ENCODE measurements around the gene GUCY1A1. TPM values are rescaled to one million over a fixed set of nuclear protein-coding genes. Genes with fewer than 3 reads are reported as not detected.

The GUCY1A1 gene
- total RNA-seq, 1 donor from 2014 or later: 0.79 TPM

GRCh38 chr4:155763551-155763950, 96.9 kb downstream of the GUCY1A1 start:
- Histone ChIP-seq H3K4me3 (ENCODE audit: low read depth, low read length) (no peak overlapping the region), H3K36me3 (ENCODE audit: control insufficient read depth, insufficient read depth, low read length) (no peaks in the 10 kb centered on the region), H3K27me3 (ENCODE audit: control insufficient read depth, insufficient read depth, low read length) (no peaks in the 10 kb centered on the region)
- TF ChIP-seq, protein P1, sequence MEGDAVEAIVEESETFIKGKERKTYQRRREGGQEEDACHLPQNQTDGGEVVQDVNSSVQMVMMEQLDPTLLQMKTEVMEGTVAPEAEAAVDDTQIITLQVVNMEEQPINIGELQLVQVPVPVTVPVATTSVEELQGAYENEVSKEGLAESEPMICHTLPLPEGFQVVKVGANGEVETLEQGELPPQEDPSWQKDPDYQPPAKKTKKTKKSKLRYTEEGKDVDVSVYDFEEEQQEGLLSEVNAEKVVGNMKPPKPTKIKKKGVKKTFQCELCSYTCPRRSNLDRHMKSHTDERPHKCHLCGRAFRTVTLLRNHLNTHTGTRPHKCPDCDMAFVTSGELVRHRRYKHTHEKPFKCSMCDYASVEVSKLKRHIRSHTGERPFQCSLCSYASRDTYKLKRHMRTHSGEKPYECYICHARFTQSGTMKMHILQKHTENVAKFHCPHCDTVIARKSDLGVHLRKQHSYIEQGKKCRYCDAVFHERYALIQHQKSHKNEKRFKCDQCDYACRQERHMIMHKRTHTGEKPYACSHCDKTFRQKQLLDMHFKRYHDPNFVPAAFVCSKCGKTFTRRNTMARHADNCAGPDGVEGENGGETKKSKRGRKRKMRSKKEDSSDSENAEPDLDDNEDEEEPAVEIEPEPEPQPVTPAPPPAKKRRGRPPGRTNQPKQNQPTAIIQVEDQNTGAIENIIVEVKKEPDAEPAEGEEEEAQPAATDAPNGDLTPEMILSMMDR (IDR thresholded peaks at IDR 0.05; ENCODE audit: insufficient read depth, low read length, severe bottlenecking): no peak
- DNase-seq (ENCODE audit: low read depth) (no peak), FAIRE-seq (no peak)

DNA sequence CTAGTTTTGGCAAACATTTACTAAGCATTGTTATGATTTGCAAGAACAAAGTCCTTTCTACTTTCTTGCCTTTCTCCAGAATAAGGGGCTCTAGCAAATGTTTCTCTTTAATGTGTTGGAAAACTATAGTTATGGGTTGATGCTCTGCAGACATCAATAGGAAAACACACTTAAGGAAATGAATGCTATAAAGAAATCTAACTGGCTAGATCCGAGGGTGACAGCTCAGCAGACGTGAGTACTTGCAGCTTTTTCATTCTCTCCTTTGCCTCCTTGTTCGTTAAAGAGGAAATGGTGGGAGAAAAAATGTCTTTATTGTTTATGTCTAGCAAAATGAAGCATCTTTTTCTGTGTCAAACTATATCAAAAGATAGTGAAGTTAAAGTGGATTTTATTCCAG, 98.5 kb downstream of the GUCY1A1 start:
- Histone ChIP-seq H3K27me3 (ENCODE audit: control insufficient read depth, insufficient read depth, low read length) (no peaks in the 10 kb centered on the region), H3K4me3 (ENCODE audit: low read depth, low read length) (no peak overlapping the region), H3K36me3 (ENCODE audit: control insufficient read depth, insufficient read depth, low read length) (no peaks in the 10 kb centered on the region)
- no peak for DNase-seq (ENCODE audit: low read depth)
- FAIRE-seq: no peak
- TF ChIP-seq, protein P1 (IDR thresholded peaks at IDR 0.05; ENCODE audit: insufficient read depth, low read length, severe bottlenecking): no peak

DNA sequence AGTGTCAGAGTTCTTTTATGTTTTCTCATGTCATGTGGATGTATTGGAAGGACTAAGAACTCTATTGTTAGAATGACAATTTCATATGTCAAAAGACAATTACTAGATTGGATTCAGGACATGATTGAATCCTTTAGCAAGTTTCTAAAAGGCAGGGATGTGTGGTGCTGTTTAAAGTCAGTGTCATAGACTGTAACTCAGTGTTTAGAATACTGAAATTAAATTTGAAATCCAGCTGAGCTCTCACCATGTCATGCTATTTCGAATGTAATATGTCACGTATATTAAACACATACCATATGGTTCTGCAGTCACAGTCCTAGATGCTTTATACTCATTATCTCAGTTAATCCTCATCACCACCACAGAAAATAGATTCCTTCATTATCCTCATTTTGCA, 100.0 kb downstream of the GUCY1A1 start:
- Histone ChIP-seq H3K4me3 (ENCODE audit: low read depth, low read length) (no peak overlapping the region), H3K36me3 (ENCODE audit: control insufficient read depth, insufficient read depth, low read length) (no peaks in the 10 kb centered on the region), H3K27me3 (ENCODE audit: control insufficient read depth, insufficient read depth, low read length) (no peaks in the 10 kb centered on the region)
- DNase-seq (ENCODE audit: low read depth) (no peak), FAIRE-seq (no peak)
- TF ChIP-seq, protein P1 (IDR thresholded peaks at IDR 0.05; ENCODE audit: insufficient read depth, low read length, severe bottlenecking): no peak

- no peaks in the 10 kb centered on the region for H3K27me3 ChIP-seq (ENCODE audit: control insufficient read depth, insufficient read depth, low read length)
- TF ChIP-seq, protein P1 (IDR thresholded peaks at IDR 0.05; ENCODE audit: insufficient read depth, low read length, severe bottlenecking): no peak
- FAIRE-seq: no peak
- H3K36me3 ChIP-seq (ENCODE audit: control insufficient read depth, insufficient read depth, low read length): no peaks in the 10 kb centered on the region
- no peak overlapping the region for H3K4me3 ChIP-seq (ENCODE audit: low read depth, low read length)
- no peak for DNase-seq (ENCODE audit: low read depth)
Observed at GRCh38 chr4:155768370-155768769, 101.7 kb downstream of the GUCY1A1 start.

DNA sequence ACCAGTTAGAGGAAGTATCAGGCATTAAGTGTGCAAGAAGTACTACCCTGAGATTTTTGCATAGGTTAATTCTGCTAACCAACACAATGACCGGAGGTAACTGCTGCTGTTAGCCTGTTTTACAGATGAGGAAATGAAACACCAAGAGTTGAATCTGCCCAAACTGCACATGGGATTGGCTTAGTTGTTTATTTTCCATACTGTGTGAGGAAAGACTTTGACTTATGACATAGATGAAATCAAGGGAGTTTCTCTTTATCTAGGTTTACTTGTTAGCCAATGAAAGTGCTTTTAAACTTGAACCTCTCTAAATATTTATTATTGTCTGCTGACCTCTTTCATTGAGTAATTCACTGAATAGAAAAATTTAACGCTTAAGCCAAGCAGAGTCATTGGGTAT, 102.4 kb downstream of the GUCY1A1 start:
- H3K27me3 ChIP-seq (ENCODE audit: control insufficient read depth, insufficient read depth, low read length): no peaks in the 10 kb centered on the region
- no peaks in the 10 kb centered on the region for H3K36me3 ChIP-seq (ENCODE audit: control insufficient read depth, insufficient read depth, low read length)
- no peak for FAIRE-seq
- H3K4me3 ChIP-seq (ENCODE audit: low read depth, low read length): no peak overlapping the region
- no peak for DNase-seq (ENCODE audit: low read depth)
- TF ChIP-seq, protein P1 (IDR thresholded peaks at IDR 0.05; ENCODE audit: insufficient read depth, low read length, severe bottlenecking): no peak

GRCh38 chr4:155772459-155773195, 106.0 kb downstream of the GUCY1A1 start:
- H3K36me3 ChIP-seq (ENCODE audit: control insufficient read depth, insufficient read depth, low read length): no peaks in the 10 kb centered on the region
- peak; percentile 51 for DNase-seq (ENCODE audit: low read depth)
- no peaks in the 10 kb centered on the region for H3K27me3 ChIP-seq (ENCODE audit: control insufficient read depth, insufficient read depth, low read length)
- H3K4me3 ChIP-seq (ENCODE audit: low read depth, low read length): no peak overlapping the region
- TF ChIP-seq, protein P1 (IDR thresholded peaks at IDR 0.05; ENCODE audit: insufficient read depth, low read length, severe bottlenecking): no peak
- FAIRE-seq: no peak

All from bronchial epithelial cell (primary cell).